ENCODE measurements around the gene MKI67.
A peak's percentile ranks its signal among the peaks of the same experiment; 100 is the strongest.

MKI67 gene

GRCh38 chr10:128056303-128057050 lies 69.7 kb downstream of the MKI67 start:
- FAIRE-seq (no peak), DNase-seq (ENCODE audit: extremely low spot score, insufficient read length, low read depth) (no peak)

- no peak for DNase-seq (ENCODE audit: extremely low spot score, insufficient read length, low read depth)
- no peak for FAIRE-seq
Observed at GRCh38 chr10:128055061-128055868, 71.0 kb downstream of the MKI67 start.

- no peak for DNase-seq (ENCODE audit: extremely low spot score, insufficient read length, low read depth)
- no peak for FAIRE-seq
Observed at GRCh38 chr10:128054163-128054970, 71.9 kb downstream of the MKI67 start.

DNA sequence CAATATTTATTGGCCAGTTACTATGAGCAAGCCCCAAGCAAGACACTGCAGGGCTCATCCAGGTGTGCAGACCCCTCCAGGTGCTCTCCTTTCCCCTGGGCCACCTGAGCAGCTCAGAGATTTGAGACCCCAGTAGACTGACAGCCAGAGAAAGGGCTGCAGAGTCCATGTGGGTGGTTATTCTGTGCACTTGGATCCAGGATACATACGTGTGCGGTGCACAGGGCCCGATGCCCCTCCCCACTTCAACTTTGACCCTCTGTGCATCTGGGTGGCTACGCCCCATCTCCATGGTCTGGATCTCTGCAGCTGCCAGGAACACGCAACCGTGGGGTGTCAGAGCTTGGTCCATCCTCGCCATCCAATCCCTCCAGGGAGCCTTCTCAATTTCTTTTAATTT lies 72.9 kb downstream of the MKI67 start:
- no peak for DNase-seq (ENCODE audit: extremely low spot score, insufficient read length, low read depth)
- FAIRE-seq, result no peak

- no peak for DNase-seq (ENCODE audit: extremely low spot score, insufficient read length, low read depth)
- FAIRE-seq, result no peak
Observed at GRCh38 chr10:128052696-128053095, 73.5 kb downstream of the MKI67 start.

- FAIRE-seq (no peak), DNase-seq (ENCODE audit: extremely low spot score, insufficient read length, low read depth) (no peak)
Observed at GRCh38 chr10:128051548-128051947, 74.7 kb downstream of the MKI67 start.

- DNase-seq (ENCODE audit: extremely low spot score, insufficient read length, low read depth), result no peak
- no peak for FAIRE-seq
Observed at GRCh38 chr10:128050936-128051335, 75.3 kb downstream of the MKI67 start.

DNA sequence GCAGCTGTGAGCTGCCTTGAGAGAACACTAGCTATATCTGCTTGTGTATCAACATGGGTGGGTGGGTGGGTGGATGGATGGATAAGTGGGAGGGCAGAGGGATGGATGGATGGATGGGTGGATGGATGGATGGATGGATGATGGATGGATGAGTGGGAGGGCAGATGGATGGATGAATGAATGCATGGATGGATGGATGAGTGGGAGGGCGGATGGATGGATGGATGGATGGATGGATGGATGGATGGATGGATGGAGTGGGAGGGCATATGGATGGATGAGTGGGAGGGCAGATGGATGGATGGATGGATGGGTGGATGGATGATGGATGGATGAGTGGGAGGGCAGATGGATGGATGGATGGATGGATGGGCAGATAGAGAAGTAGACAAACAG lies 76.1 kb downstream of the MKI67 start:
- FAIRE-seq (no peak), DNase-seq (ENCODE audit: extremely low spot score, insufficient read length, low read depth) (no peak)

- no peak for FAIRE-seq
- DNase-seq (ENCODE audit: extremely low spot score, insufficient read length, low read depth), result no peak
Observed at GRCh38 chr10:128049226-128050120, 76.8 kb downstream of the MKI67 start.

- no peak for DNase-seq (ENCODE audit: extremely low spot score, insufficient read length, low read depth)
- FAIRE-seq, result no peak
Observed at GRCh38 chr10:128048819-128049210, 77.4 kb downstream of the MKI67 start.

GRCh38 chr10:128047991-128048818 lies 78.0 kb downstream of the MKI67 start:
- DNase-seq (ENCODE audit: extremely low spot score, insufficient read length, low read depth) (no peak), FAIRE-seq (peak; percentile 79)

- DNase-seq (ENCODE audit: extremely low spot score, insufficient read length, low read depth) (peak; percentile 88), FAIRE-seq (peak; percentile 97)
Observed at GRCh38 chr10:128047351-128047750, 78.9 kb downstream of the MKI67 start.

DNA sequence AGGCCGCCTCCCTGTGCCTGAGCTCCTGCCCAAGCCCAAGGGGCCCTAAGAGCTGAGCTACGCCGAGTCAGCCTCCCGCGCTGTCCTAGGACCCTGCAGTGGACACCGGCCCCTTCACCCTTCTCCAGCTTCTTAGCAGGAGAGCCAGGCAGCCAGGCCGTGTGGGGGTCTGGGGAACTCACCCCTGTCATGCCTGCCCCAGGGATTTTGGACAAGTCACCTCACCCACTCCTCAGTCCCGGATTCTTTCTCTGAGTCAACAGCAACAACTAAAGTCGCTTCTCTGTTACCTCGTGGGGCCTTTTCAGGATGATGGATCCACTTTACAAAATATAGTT lies 79.3 kb downstream of the MKI67 start:
- no peak for DNase-seq (ENCODE audit: extremely low spot score, insufficient read length, low read depth)
- no peak for FAIRE-seq
